H1 (cell line): Measurements from ENCODE around the gene PGAM2. TPM values are rescaled to one million over a fixed set of nuclear protein-coding genes. Genes with fewer than 3 reads are reported as not detected.

Experiments used
- CTCF ChIA-PET: fragments of 300-600 bp; sonication (Branson Sonifier 250); formaldehyde crosslinking; loops from one replicate; lab custom pipeline; 2021; ENCODE audit not compliant: partially characterized antibody; lab: Charles Lee
- POLR2A ChIA-PET: fragments of 300-600 bp; sonication (Branson Sonifier 250); formaldehyde crosslinking; loops from one replicate; lab custom pipeline; 2021; ENCODE audit warnings: inconsistent platforms; ENCODE audit not compliant: partially characterized antibody; lab: Charles Lee
- DNase-seq, 2 experiments: peaks; one replicate each; pipeline versions ENCODE4 v3.0.0 to v3.0.0-alpha.2; 2010 to 2022; ENCODE audit warnings: low spot score in 2 of 2, low read depth in 1 of 2, mixed read lengths in 1 of 2
- FAIRE-seq: peaks from 2 replicates; lab custom pipeline; 2011; peaks lifted over from hg19 to GRCh38; lab: Jason Lieb, UNC
- H2AFZ ChIP-seq: 2 replicates; pipeline ENCODE4 v1.8.1; 2012; ENCODE audit warnings: low read length, inconsistent platforms
- H2AK5ac ChIP-seq: 2 replicates; pipeline ENCODE4 v1.6.1; 2013; ENCODE audit warnings: low read depth, low read length
- H2BK120ac ChIP-seq: replicated peaks from 2 replicates; pipeline ENCODE3; 2013; ENCODE audit warnings: low read depth, low read length, inconsistent platforms
- H2BK12ac ChIP-seq: 2 replicates; pipeline ENCODE4 v1.6.1; 2013; ENCODE audit warnings: low read depth, low read length
- H2BK15ac ChIP-seq: 2 replicates; pipeline ENCODE4 v1.6.1; 2013; ENCODE audit warnings: low read length
- H2BK20ac ChIP-seq: 2 replicates; pipeline ENCODE4 v1.6.1; 2013; ENCODE audit warnings: low read length
- H2BK5ac ChIP-seq: 2 replicates; pipeline ENCODE4 v1.6.1; 2013; ENCODE audit warnings: low read depth, low read length
- H3K14ac ChIP-seq: 2 replicates; pipeline ENCODE4 v1.6.1; 2013; ENCODE audit warnings: inconsistent platforms; ENCODE audit not compliant: insufficient read length
- H3K18ac ChIP-seq: 2 replicates; pipeline ENCODE4 v1.6.1; 2013; ENCODE audit warnings: low read length; ENCODE audit errors: extremely low read depth
- H3K23ac ChIP-seq: 2 replicates; pipeline ENCODE4 v1.6.1; 2013; ENCODE audit warnings: inconsistent platforms; ENCODE audit not compliant: insufficient read length
- H3K23me2 ChIP-seq: 2 replicates; pipeline ENCODE4 v1.6.1; 2013; ENCODE audit warnings: low read depth, low read length
- H3K27ac ChIP-seq: 2 replicates; pipeline ENCODE4 v1.6.1; 2011; ENCODE audit warnings: low read depth, low read length, inconsistent platforms
- H3K27me3 ChIP-seq, 4 experiments: replicated peaks in 1 of 4; 1 replicate in 1 of 4; 2 replicates in 3 of 4; pipeline versions ENCODE4 v1.6.1 to v1.8.1; 2011 to 2013; ENCODE audit warnings: low read length in 3 of 4, mild to moderate bottlenecking in 3 of 4, inconsistent platforms in 2 of 4, mixed read lengths in 2 of 4, moderate library complexity in 1 of 4; ENCODE audit not compliant: control insufficient read depth in 3 of 4, insufficient read depth in 3 of 4; ENCODE audit errors: extremely low read depth in 1 of 4
- H3K36me3 ChIP-seq, 4 experiments: 2 replicates each; pipeline versions ENCODE4 v1.6.1 to v1.8.1; 2011 to 2013; ENCODE audit warnings: mild to moderate bottlenecking in 4 of 4, low read length in 3 of 4, moderate library complexity in 2 of 4, control low read depth in 1 of 4, inconsistent platforms in 1 of 4; ENCODE audit not compliant: insufficient read depth in 4 of 4, control insufficient read depth in 2 of 4
- H3K4ac ChIP-seq: replicated peaks from 2 replicates; pipeline ENCODE3; 2013; ENCODE audit warnings: low read length, low read depth, mixed read lengths, inconsistent platforms; ENCODE audit not compliant: insufficient read length
- H3K4me1 ChIP-seq, 4 experiments: replicated peaks in 1 of 4; 1 replicate in 1 of 4; 2 replicates in 3 of 4; pipeline versions ENCODE4 v1.6.1 to v1.8.1; 2011 to 2013; ENCODE audit warnings: low read length in 3 of 4, inconsistent platforms in 2 of 4, mixed read lengths in 1 of 4; ENCODE audit not compliant: insufficient read depth in 4 of 4, control insufficient read depth in 3 of 4
- H3K4me2 ChIP-seq, 2 experiments: 2 replicates each; pipeline versions ENCODE4 v1.6.1 to v1.8.1; 2011 to 2013; ENCODE audit warnings: low read depth in 2 of 2, low read length in 2 of 2, control low read depth in 1 of 2, inconsistent platforms in 1 of 2, mild to moderate bottlenecking in 1 of 2; ENCODE audit not compliant: insufficient read depth in 1 of 2
- H3K4me3 ChIP-seq, 4 experiments: fragments of 200-600, 300-600 bp in 1 of 4; sonication (generic), shearing (Covaris generic), sonication (Bioruptor Twin) in 1 of 4; 2 replicates each; pipeline versions ENCODE4 v1.5.1 to v1.8.1; 2011 to 2016; ENCODE audit warnings: low read length in 4 of 4, low read depth in 3 of 4, control low read depth in 2 of 4, inconsistent platforms in 2 of 4, mild to moderate bottlenecking in 2 of 4, mixed read lengths in 1 of 4, moderate library complexity in 1 of 4; ENCODE audit not compliant: insufficient read depth in 2 of 4; ENCODE audit errors: extremely low read depth in 1 of 4
- H3K56ac ChIP-seq: replicated peaks from 2 replicates; pipeline ENCODE3; 2013; ENCODE audit warnings: low read depth, mild to moderate bottlenecking, mixed read lengths, low read length, inconsistent platforms; ENCODE audit not compliant: insufficient read length
- H3K79me1 ChIP-seq: 2 replicates; pipeline ENCODE4 v1.6.1; 2013; ENCODE audit warnings: low read depth, low read length, control low read depth
- H3K79me2 ChIP-seq, 2 experiments: 2 replicates each; pipeline versions ENCODE4 v1.6.1 to v1.8.1; 2012 to 2013; ENCODE audit warnings: low read length in 2 of 2, mild to moderate bottlenecking in 2 of 2, inconsistent platforms in 1 of 2; ENCODE audit not compliant: insufficient read depth in 2 of 2, control insufficient read depth in 1 of 2
- H3K9ac ChIP-seq, 4 experiments: replicated peaks in 1 of 4; 1 replicate in 1 of 4; 2 replicates in 3 of 4; pipeline versions ENCODE4 v1.6.1 to v1.8.1; 2011 to 2013; ENCODE audit warnings: low read depth in 3 of 4, low read length in 3 of 4, control low read depth in 2 of 4, mild to moderate bottlenecking in 2 of 4, moderate library complexity in 2 of 4, inconsistent platforms in 1 of 4; ENCODE audit errors: extremely low read depth in 1 of 4
- H3K9me3 ChIP-seq, 2 experiments: 2 replicates each; pipeline versions ENCODE4 v1.6.1 to v1.8.1; 2012 to 2013; ENCODE audit warnings: mild to moderate bottlenecking in 2 of 2, moderate library complexity in 2 of 2, control low read depth in 1 of 2, inconsistent platforms in 1 of 2, low read depth in 1 of 2, low read length in 1 of 2, mixed read lengths in 1 of 2; ENCODE audit not compliant: insufficient read depth in 2 of 2
- H4K20me1 ChIP-seq, 2 experiments: replicated peaks in 1 of 2; 2 replicates each; pipeline versions ENCODE3 to v1.8.1; 2011 to 2013; ENCODE audit warnings: inconsistent platforms in 2 of 2, low read length in 2 of 2, mild to moderate bottlenecking in 1 of 2; ENCODE audit not compliant: insufficient read depth in 2 of 2, control insufficient read depth in 1 of 2
- H4K5ac ChIP-seq: 2 replicates; pipeline ENCODE4 v1.6.1; 2013; ENCODE audit warnings: low read length, low read depth, mixed read lengths, inconsistent platforms; ENCODE audit not compliant: insufficient read length
- H4K8ac ChIP-seq: 2 replicates; pipeline ENCODE4 v1.8.0; 2013; ENCODE audit warnings: mild to moderate bottlenecking, moderate library complexity, low read length, inconsistent platforms; ENCODE audit not compliant: insufficient read depth; ENCODE audit errors: extremely low read depth
- H4K91ac ChIP-seq: replicated peaks from 2 replicates; pipeline ENCODE3; 2013; ENCODE audit warnings: low read length, mixed read lengths, inconsistent platforms; ENCODE audit not compliant: insufficient read length
- CHD2 ChIP-seq: IDR thresholded peaks from 2 replicates; pipeline ENCODE4 v1.6.1; 2012; ENCODE audit warnings: low read length, improper control_type of control experiment
- FOSL1 ChIP-seq: IDR thresholded peaks from 2 replicates; pipeline ENCODE4 v1.6.1; 2011; ENCODE audit warnings: mild to moderate bottlenecking, low read depth, low read length, moderate library complexity; ENCODE audit not compliant: insufficient read depth
- GABPA ChIP-seq: IDR thresholded peaks from 2 replicates; pipeline ENCODE4 v1.6.1; 2011; ENCODE audit warnings: mild to moderate bottlenecking, low read length, moderate library complexity, borderline replicate concordance; ENCODE audit not compliant: insufficient read depth
- SIX5 ChIP-seq: IDR thresholded peaks from 2 replicates; pipeline ENCODE4 v1.6.1; 2011; ENCODE audit warnings: mild to moderate bottlenecking, low read depth, low read length
- TAF1 ChIP-seq: IDR thresholded peaks from 2 replicates; pipeline ENCODE4 v1.6.1; 2011; ENCODE audit warnings: mild to moderate bottlenecking, low read depth, low read length
- WGBS, 2 experiments: shearing (Covaris generic) in 1 of 2; methylation state at CpG; one replicate each; pipeline versions ENCODE4 v1.1.6 to v1.1.7; 2013 to 2015; ENCODE audit warnings: low lambda C conversion rate in 2 of 2, mixed read lengths in 2 of 2, inconsistent platforms in 1 of 2, low coverage in 1 of 2, missing lambda C conversion rate in 1 of 2; ENCODE audit not compliant: insufficient replicate concordance in 2 of 2, insufficient coverage in 1 of 2, insufficient read length in 1 of 2; ENCODE audit errors: extremely low coverage in 1 of 2, missing lambda C conversion rate in 1 of 2; 5-methylcytosine and 5-hydroxymethylcytosine counted together
- polyA plus RNA-seq, 7 experiments: library from polyadenylated mRNA; depleted of rRNA in 3 of 7; stranded (reverse) in 5 of 7; unstranded in 2 of 7; fragments of >200 nt in 5 of 7; fragments of 200-250 nt in 2 of 7; gene quantifications; 1 replicate in 5 of 7; 2 replicates in 1 of 7; 4 replicates in 1 of 7; pipeline versions ENCODE4 v1.2.1 to v1.2.3, GENCODE V29; 2011 to 2013; ENCODE audit warnings: missing spikeins in 2 of 7, mixed read lengths in 2 of 7
- total RNA-seq: library from RNA; stranded (reverse); fragmentation: NEBNext Ultra II Directional; extraction: Animal tissue kit (Norgen Biotek cat#: 25700); gene quantifications from 2 replicates; pipeline ENCODE4 v1.2.1, GENCODE V29; 2021
- TF ChIP-seq, protein P1 (sequence below): IDR thresholded peaks from 2 replicates; pipeline ENCODE4 v1.6.1; 2011; ENCODE audit warnings: low read length, improper control_type of control experiment
- TF ChIP-seq, protein P2 (sequence below): IDR thresholded peaks from 2 replicates; pipeline ENCODE4 v1.6.1; 2012; ENCODE audit warnings: low read length, inconsistent platforms

The PGAM2 gene
- total and polyA plus RNA-seq, 2 of the 8 experiments (the other 6 are each of a cell fraction or from before 2014, with no cell fraction given) = 2.1 to 2.9 TPM

DNA sequence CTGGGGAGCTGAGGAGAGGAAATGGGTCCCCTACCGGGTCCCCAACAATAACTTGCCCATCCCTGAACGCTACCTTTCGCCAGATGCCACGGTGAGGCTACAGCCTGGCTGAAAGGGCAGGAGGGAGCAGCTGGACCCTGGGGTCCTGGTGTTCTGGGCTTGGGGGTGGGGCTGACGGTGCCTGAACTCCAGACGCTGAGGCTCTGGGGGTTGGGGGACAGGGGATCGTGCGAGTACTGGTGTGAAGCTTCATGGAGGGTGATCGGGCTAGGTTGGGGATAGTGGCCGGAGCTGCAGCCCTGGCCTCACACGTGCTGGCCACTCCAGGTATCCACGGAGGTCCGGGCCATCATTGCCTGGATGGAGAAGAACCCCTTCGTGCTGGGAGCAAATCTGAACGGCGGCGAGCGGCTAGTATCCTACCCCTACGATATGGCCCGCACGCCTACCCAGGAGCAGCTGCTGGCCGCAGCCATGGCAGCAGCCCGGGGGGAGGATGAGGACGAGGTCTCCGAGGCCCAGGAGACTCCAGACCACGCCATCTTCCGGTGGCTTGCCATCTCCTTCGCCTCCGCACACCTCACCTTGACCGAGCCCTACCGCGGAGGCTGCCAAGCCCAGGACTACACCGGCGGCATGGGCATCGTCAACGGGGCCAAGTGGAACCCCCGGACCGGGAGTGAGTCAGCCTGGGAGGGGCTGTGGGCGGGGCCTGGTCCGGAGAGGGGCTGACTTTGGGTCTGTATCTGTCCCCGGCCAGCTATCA lies 47.0 kb upstream of the PGAM2 start:
- H2BK5ac ChIP-seq = no peak overlapping the region
- no peak overlapping the region for H2AK5ac ChIP-seq
- peaks cover 9 to 33% (median 19%) of the 10 kb centered on the region in 4 experiments; a peak in 7 of 8 replicates for H3K36me3 ChIP-seq
- no peaks in the 10 kb centered on the region for H3K27me3 ChIP-seq
- H3K4me1 ChIP-seq = peaks cover 0 to 2% (median 0%) of the 10 kb centered on the region in 4 experiments; a peak in 1 of 7 replicates
- no peak overlapping the region for H3K9ac ChIP-seq
- POLR2A ChIA-PET = interaction anchor here (0.8 to 3.4 kb wide), 9 partner anchors 8 to 48 kb away, joined by 3 to 50 read pairs (median 3); partner anchors contain the start of gene POLD2
- H3K27ac ChIP-seq = no peak overlapping the region
- no peak overlapping the region for H3K14ac ChIP-seq
- no peak overlapping the region for H3K4me3 ChIP-seq
- H3K4ac ChIP-seq = no peak overlapping the region
- H4K8ac ChIP-seq = no peak overlapping the region; the same call in 1 of the 2 replicates
- H3K23ac ChIP-seq = no peak overlapping the region
- H2AFZ ChIP-seq = no peak overlapping the region
- no peak overlapping the region for H2BK120ac ChIP-seq
- H2BK15ac ChIP-seq = no peak overlapping the region
- H3K23me2 ChIP-seq = no peaks in the 10 kb centered on the region
- H2BK12ac ChIP-seq = no peak overlapping the region
- H3K4me2 ChIP-seq = no peak overlapping the region
- H4K20me1 ChIP-seq = peaks cover 0 to 11% of the 10 kb centered on the region in 2 experiments
- no peak for DNase-seq
- no peak overlapping the region for H4K5ac ChIP-seq
- H3K56ac ChIP-seq = no peak overlapping the region
- CTCF ChIA-PET = interaction anchor here (0.7 to 2.6 kb wide), 7 partner anchors 10 to 107 kb away, joined by 3 to 10 read pairs (median 3); partner anchors contain the start of gene PGAM2
- H3K79me1 ChIP-seq = no peaks in the 10 kb centered on the region
- H2BK20ac ChIP-seq = no peak overlapping the region
- no peaks in the 10 kb centered on the region for H3K79me2 ChIP-seq
- FAIRE-seq = no peak
- WGBS, 2 experiments = 88% methylated on average over 35 of the region's 41 CpGs; no CpG with 5 or more reads in 1 of the 2 experiments
- no peak overlapping the region for H4K91ac ChIP-seq
- no peak overlapping the region for H3K18ac ChIP-seq
- no peak for TF ChIP-seq SIX5
- TF ChIP-seq TAF1 = no peak
- TF ChIP-seq, protein P1, sequence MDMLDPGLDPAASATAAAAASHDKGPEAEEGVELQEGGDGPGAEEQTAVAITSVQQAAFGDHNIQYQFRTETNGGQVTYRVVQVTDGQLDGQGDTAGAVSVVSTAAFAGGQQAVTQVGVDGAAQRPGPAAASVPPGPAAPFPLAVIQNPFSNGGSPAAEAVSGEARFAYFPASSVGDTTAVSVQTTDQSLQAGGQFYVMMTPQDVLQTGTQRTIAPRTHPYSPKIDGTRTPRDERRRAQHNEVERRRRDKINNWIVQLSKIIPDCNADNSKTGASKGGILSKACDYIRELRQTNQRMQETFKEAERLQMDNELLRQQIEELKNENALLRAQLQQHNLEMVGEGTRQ = no peak
- no peak for TF ChIP-seq FOSL1
- no peak for TF ChIP-seq CHD2
- TF ChIP-seq, protein P2, sequence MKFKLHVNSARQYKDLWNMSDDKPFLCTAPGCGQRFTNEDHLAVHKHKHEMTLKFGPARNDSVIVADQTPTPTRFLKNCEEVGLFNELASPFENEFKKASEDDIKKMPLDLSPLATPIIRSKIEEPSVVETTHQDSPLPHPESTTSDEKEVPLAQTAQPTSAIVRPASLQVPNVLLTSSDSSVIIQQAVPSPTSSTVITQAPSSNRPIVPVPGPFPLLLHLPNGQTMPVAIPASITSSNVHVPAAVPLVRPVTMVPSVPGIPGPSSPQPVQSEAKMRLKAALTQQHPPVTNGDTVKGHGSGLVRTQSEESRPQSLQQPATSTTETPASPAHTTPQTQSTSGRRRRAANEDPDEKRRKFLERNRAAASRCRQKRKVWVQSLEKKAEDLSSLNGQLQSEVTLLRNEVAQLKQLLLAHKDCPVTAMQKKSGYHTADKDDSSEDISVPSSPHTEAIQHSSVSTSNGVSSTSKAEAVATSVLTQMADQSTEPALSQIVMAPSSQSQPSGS = no peak
- TF ChIP-seq GABPA = no peak
- TF ChIP-seq, all 59 proteins: peak for 0
- no peaks in the 10 kb centered on the region for H3K9me3 ChIP-seq
